GOT3 (cell line): ENCODE measurements around the gene KLF3.
A peak's percentile ranks its signal among the peaks of the same experiment; 100 is the strongest.

Experiments
- DNase-seq: peaks from one replicate; lab custom pipeline; 2025; ENCODE audit warnings: mixed read lengths; lab: John Stamatoyannopoulos, UW

KLF3 gene

DNA sequence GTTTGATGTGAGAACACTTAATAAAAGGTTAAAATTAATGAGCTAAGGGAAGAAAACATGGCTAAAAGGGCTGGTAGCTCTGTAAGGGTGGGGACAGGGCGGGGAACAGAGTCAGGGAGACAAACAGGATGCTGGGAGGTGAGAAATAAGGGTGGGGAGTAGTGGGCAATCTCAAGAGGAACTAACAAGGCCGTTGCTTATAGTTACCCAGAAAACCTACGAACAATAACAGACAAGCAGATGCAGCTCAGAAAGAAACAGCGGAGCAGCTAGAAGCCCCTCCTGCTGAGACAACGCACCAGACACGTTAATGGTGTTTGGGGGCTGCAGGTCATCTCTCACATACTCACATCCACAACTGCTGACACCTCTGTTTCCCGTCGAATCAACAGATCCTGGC lies 9.7 kb upstream of the KLF3 start:
- DNase-seq, result no peak

DNA sequence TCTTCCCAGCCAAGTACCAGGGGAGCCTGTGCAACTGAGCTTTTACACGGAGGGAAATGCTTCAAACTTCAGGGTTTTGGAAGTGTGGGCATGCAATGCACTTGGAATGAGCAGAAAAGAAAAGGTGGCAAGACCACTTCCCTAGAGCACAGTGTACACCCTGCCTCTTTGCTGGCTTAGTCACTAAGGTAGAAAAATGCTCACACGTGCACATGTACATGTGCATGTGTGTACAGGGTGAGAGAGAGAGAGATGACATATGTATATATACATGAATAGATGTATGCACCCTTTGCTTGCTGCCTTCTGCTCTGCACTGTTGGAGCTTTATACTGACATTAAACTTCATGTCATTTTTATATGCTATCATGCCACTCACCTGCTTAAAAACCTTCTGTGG lies 7.9 kb upstream of the KLF3 start:
- DNase-seq, result no peak

DNA sequence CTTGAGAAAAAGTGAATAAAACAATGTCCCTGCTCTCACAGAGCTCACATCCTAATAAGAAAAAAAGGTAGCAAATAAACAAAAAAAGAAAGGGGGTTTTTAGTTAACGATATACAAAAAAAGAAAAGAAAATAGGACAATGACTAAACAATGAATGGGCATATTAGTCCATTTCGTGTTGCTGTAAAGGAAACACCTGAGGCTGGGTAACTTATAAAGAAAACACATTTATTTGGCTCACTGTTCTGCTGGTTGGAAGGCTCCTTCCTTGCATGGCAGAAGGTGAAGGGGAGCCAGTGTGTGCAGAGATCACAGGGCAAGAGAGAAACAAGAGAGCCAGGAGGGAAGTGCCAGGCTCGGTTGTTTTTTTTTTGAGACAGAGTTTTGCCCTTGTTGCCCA lies 4.7 kb upstream of the KLF3 start:
- DNase-seq, result no peak

DNA sequence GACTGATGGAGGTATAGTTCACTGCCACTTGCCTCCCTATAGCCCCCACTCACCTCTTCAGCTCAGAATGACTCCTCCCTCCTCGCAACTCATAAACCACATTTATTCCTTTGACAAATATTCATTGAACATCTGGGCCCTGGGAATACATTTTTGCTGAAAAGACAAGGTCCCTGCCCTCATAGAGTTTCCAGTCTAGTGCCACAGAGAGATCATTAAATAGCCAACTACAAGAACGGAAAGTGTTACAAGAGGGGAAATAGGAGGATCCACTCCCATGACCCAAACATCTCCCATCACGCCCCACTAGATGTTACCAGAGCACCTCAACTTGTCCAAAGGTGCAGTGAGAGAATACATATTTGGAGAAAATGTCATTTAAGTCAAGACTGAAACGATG lies 3.2 kb upstream of the KLF3 start:
- DNase-seq, result no peak

DNA sequence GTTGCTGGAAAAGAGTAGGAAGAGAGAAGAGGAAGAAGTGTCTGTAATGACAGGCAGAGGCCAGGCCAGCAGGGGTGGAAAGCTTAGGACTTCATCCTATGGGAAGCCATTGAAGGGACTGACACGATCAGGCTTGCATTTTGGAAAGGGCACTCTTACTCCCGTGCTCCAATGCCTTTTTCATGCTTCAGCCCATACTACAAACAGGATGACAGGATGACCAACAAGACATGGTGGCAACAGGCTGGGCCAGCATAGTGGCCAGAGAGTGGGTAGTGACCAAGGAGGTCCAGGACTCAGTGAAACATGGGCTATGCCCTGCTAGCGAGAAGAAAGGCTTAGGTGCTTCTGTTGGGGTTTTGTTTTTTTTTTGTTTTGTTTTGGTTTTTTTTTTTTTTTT lies 2.6 kb upstream of the KLF3 start:
- DNase-seq, result no peak

DNA sequence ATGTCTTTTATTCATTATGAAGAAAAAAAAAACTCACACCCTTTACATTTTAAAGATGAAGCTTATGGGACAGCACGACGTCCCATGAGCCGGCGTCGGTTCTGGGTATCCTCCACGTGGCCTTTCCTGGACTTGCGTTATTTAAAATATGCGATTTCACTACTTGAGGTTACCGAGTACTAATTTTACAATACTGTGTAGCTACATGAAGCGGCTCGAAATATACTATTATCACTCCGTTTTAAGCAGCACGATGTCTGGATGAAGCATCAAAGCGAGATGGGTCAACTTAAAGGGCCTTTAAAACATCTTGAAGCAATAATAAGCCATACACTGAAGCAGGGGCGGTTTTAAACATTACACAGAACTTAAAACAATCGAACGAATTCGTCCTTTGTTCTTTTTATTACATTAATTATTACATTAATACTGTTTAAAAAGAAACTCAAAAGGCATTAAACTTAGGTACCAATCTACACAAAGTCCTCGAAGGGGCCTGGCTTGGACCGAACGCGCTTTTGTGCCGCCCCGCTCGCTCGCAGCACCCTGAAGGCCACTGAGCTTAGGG lies 1.4 kb upstream of the KLF3 start:
- no peak for DNase-seq

DNA sequence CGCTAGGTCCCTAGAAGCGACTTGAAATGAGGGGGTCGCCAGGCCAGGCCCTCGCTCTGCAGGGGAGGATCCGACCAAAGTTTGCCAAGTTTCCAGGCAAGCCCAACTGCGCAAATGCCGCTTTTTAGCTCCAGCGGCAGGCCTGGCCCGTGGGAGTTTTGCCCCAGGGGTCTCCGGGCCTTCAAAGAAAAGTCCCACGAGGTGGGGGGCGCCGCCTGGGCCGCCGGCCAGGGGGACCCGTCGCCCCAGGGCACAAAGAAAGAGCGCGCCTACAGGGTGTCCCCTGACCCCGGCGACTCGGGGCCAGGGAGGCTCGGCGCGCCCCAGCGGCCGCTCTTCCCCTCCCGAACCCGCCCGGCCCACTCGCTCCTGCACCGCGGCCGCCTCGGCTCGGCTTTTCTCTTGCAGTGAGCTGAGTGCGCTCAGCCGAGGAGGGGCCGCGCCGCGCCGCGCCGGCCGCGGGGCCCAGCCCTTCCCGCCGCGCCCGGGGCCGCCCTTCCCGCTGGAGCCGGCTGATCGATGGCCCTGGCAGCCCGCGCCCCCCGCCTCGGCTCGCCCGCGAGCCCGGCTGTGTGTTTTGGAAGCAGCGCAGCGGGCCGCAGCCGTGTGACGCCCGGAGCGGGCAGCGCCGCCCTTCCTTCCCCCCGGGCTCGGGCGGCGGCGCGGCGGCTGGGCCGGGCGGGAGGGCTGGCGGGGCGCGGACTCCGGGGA lies 754 bp upstream of the KLF3 start:
- no peak for DNase-seq

DNA sequence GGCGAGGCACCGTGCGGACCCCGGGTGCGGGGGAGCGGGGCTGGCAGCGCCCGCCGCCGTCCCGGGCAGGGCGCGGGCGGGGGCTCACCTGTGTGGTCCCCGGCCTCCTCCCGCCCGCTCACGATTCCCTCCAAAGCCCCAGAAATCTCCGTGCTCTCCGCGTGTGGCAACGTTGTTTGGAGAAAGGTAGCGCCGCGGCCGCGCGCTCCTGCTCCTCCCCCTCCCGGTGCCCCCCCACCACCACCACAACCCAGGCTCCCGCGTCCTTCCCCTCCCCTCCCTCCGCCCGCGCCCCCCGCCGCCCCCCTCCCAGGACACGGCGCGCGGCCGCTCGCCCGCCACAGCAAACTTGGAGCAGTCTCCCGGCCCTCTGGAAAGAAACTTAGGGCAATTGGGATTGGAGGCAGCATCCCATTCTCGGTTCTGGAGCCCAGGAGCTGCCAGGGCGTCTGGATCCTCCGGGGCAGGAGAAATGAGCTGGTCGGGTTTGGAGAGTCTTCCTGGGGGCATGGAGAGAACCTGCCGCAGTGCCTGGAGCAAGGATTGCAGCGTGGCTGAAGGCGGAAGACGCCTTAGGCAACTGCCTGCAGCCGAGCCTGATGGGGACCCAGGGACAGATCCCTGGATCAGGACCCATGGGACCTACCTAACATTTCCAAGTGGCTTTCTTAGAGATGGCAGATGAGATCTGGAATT lies 855 bp downstream of the KLF3 start:
- no peak for DNase-seq

DNA sequence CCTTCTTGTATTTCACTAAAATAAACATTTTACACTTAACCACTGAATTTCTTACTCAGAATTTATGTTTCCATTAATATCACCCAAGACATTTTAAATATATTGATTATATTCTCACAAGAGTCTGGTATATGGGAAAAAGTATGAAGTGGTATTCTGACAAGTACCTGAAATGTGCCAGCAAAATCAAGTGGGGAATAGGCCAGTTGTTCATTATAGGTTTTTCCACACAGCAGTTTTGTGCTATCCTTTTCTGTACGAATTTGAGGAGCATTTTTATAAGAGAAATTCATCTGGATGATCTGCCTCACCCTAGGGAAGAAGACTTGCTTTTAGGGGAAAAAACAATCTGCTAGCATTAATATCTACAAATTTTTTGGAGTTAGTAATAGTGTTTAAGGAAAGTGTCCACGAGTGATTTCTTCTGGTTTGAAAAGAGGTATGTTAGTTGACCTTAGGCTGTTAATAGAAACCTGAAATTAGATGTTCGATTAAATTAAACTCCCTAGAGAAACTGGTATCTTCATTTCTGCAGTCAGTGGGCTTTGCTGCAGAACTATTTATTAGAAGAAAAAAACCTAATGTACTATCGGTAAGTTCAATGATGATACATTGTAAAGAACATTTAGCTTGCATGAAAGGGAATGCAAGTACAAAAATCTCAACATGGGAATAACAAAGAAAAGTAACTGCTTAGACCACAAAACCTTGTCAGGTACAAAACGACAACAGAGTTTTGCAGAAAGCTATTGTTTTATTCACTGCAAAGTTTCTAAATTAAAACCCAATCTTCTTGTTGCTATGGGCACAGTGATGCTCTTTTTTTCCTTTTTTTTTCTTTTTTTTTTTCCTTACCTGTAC lies 1.8 kb downstream of the KLF3 start:
- DNase-seq, result no peak

DNA sequence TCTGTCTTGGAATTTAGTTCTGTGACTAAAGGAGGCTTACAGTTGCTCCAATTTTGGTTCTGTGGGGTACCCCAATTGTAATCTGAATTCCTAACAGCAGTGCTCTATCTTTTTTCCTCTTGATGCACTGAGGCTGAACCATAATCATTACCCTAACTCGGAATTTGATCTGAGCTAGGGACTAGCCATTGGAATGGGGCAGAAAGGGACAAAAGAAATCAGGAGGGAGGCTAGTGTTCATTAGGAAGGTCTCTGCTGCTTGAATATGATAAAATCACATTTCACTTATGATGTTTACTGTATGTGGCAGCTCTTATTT lies 2.7 kb downstream of the KLF3 start:
- no peak for DNase-seq

DNA sequence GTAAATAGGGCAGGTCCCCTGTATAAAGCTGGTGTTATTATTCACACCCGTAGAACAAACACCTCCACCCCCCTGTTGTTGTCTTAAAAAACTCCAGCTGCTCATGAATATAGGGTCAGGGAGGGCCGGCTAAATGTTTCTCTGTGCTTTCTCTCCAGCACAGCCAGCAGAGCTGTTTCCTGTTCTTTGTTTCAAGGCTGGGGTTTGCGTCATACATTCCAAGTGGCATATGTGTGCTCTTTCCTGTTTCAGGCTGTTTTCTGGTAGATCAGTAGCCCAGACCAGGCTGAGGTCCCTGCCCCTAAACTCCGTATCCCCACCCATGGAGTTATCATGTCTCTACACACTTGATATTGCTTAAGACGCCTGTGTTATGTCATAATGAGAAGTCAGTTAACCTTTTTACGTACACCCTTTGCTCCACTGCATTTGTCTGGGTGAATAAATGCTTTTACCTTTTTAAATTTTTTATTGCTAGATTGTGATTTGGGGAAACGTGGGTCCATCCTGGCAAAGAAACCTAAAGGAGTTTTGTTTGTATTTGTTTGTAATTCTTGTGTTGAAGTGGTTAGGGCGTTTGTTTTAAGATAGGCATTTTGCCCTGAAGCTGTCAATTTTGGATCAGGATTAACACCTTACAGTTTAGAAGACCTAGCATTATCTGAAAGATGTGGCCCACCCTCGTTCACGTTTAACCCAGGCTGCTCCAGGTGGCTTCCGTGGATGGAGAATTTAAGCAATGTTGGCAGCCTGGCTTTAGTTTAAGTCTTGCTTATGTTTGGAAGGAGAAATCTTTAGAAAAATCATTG lies 3.3 kb downstream of the KLF3 start:
- DNase-seq, result peak; percentile 10

DNA sequence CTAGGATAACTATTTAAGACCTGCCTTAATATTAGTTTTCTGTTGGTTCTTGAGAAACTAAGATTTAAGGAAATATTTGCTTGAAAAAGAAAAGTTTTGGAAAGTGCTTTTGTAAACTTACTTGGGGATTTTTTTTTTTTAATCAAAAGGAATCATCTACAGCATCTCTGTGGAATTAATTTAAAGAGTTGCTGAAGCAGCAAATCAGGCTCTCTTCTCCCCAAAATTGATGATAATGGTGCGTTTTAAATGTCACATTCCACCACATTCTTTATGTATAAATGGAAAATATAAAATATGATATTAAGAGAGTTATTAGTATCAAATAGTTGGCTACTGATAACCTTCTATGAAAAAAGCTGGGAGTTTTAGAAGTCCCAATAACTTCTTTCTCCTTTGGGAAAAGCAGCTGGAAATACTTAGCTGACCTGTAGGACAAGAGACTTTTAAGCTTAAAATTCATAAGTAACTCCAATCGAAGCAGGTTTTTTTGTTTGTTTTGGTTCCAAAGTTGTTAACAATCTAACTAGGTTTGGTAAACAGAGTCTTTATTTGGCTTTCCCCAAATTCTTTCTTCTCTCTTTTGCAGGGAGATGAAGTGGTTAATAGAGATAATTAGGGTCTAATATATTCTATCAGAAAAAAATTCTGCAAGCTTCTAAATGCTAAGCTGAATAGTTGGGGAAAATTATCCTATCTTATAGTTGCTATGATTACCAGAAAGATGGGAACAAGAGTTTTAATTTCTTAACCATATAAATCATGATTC lies 4.4 kb downstream of the KLF3 start:
- DNase-seq, result no peak

DNA sequence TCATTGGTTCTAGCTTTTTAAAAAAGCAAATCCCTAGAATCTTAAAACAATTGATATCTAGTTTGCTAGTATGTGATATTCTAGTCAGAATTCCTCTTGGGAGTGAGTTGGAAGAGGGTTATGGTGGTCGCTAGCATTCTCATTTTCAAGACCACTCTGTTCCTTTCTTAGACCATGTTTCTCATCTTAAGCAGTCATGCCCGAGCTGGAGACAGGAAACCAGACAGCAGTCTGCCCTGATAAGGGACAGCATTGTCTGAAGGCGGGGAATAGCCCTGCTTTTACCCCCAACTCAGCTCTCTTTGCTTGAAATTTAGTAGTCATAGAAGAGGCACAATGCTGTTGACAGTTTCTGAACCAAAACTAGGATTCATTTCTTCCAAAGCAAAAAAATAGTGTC lies 5.2 kb downstream of the KLF3 start:
- no peak for DNase-seq

DNA sequence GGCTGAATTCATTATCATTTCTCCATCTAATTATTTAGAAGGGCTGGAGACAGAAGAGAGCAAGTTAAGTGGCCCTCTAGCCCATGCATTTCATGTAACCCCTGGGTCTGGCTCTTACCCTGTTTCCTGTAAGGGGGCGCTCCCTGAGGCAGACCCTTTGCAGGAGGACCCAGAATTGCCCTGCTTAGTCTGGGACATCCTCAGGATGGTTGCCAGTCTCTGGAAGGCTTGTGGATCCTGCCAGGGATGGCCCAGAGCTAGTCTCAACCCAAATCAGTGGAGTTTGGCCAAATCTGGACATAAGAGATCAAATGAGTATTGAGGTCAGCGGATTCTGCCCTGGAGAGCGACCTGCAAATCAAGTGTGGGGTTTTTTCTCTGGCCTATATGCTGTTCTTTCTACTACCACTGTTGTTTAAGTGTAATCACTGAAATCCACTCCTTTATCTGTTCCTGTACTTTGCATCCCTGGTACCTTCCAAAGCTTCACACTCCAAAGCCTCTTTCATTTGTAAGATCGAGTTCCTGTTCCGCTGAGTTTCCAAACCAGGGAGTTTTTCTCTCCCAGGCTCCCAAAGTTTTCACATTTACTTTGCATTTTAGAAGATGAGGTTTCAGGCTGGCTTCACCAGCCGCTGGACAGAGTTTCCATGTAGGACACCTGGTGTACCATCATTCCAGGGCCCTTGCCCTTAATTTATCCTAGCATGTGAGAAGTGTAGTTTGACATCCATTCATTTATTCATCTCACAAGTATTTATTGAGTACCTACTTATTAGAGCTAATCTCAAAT lies 6.3 kb downstream of the KLF3 start:
- no peak for DNase-seq

DNA sequence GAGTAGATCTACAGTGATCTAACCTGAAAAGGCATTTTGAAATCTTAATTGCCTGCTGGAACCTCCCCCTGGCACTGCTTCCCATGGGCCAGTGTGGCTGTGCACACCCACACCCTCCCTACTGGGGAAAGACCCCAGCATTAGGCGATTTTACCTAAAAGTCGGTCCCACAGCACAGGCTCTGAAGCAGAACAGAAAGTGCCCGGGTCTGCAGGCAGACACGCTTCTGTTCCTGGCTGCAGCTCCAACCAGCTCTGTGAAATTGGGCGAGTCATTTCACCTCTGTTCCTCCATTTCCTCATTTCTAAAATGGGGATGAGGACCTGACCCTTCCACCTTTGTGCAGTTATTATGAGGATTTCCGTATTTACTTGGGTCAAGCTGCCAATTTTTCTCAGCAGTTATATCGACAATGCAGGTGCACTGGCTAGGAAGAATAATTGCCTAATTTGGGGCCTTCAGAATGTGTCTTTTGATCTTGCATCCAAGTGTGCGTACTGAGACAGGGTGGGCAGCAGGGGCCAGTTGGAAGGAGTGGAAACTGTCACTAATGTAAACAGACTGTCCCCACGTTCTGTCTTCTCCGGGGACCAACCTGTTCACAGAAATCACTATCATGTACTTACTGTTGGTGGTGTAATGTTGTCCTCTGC lies 7.1 kb downstream of the KLF3 start:
- DNase-seq, result no peak

DNA sequence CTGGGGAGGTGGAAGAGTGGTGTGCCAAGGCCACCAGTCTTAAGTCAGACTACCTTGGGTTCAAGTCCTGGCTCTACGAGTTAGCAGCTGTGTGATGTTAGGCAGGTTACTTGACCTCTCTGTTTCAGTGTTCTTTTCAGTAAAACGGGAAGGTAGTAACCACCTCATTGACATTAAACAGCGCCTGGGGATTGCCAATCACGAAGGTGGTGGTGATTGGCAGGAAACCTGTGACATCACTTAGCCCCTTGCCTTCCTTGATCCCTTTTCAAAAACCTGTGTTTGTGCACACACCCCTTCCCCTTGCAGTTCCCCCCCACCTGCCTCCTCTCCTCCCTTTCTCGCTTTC lies 7.6 kb downstream of the KLF3 start:
- DNase-seq, result no peak

DNA sequence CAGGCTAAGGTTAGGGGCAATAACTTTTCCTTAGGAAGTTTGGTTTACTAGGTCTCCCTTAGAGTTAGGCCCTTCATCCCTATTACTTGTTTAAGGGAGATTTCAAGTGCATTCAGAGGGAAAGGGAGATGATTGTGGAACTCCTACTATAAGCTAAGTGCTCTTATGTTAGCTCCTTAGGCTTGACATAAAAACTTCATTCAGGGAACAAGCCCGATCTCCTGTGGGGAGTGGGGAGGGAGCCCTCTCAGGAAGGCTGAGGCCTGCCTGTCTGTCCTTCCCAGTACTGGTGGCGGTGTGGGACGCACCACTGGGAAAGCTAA lies 8.0 kb downstream of the KLF3 start:
- DNase-seq, result no peak

DNA sequence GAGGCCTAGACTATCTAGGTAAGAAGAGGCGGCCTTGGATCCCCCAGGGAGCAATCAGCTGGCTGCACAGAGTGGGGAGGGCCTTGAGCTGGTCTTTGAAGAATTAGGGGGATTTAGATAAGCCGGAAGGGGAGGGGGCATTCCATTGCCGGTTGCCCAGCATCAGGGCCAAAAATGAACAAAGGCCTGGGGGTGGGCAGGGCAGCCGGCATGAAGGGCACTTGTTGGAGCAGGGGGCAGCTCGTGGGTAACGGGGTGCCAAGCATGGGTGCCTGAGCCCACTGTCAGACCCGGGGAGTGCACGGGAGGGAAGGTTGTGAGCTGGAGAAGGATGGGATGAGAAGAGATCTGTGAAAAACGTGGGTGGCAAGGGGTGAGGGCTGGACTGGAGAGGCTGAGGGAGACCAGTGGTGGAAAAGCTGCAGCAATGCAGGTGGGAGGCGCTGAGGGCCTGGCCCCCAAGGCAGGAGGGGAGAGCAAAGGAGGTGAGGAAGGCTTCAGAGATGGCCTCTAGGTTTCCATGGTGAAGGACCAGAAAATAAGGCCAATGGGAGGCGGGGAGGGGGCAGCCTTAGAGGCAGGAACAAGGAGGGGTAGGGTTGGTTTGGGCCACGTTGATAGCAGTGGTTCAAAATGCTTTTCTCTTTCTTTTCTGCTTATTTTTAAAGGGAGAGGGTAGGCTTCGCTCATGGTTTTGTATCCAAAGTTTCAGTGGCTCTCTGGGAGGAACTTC lies 8.6 kb downstream of the KLF3 start:
- no peak for DNase-seq
